Measurements from ENCODE around the gene SERPINB13.

DNA sequence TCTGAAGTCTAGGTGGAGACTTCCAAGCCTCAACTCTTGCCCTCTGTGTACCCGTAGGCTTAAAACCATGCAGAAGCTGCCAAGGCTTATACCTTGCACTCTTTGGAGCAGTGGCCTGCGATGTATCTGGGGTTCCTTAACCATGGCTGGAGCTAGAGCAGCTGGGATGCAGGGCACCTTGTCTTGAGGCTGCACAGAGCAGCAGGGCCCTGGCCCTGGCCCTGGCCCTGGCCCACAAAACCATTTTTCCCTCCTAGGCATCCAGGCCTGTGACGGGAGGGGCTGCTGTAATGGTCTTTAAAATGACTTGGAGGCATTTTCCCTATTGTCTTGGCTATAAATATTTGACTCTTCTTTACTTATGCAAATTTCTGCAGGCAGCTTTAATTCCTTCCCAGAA lies 37.7 kb downstream of the SERPINB13 start:
- TF ChIP-seq, protein P1, sequence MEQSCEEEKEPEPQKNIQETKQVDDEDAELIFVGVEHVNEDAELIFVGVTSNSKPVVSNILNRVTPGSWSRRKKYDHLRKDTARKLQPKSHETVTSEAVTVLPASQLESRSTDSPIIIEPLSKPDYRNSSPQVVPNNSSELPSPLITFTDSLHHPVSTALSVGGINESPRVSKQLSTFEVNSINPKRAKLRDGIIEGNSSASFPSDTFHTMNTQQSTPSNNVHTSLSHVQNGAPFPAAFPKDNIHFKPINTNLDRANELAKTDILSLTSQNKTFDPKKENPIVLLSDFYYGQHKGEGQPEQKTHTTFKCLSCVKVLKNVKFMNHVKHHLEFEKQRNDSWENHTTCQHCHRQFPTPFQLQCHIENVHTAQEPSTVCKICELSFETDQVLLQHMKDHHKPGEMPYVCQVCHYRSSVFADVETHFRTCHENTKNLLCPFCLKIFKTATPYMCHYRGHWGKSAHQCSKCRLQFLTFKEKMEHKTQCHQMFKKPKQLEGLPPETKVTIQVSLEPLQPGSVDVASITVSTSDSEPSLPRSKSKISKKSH (CRISPR knock-in tag; IDR thresholded peaks at IDR 0.05): no peak
- no peak for TF ChIP-seq CEBPB (tag; IDR thresholded peaks at IDR 0.05)
- TF ChIP-seq SIN3B (IDR thresholded peaks at IDR 0.05; ENCODE audit: low read depth): no peak
- TF ChIP-seq, protein P2, sequence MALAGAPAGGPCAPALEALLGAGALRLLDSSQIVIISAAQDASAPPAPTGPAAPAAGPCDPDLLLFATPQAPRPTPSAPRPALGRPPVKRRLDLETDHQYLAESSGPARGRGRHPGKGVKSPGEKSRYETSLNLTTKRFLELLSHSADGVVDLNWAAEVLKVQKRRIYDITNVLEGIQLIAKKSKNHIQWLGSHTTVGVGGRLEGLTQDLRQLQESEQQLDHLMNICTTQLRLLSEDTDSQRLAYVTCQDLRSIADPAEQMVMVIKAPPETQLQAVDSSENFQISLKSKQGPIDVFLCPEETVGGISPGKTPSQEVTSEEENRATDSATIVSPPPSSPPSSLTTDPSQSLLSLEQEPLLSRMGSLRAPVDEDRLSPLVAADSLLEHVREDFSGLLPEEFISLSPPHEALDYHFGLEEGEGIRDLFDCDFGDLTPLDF (CRISPR knock-in tag; IDR thresholded peaks at IDR 0.05): no peak
- TF ChIP-seq FOXA1 (IDR thresholded peaks at IDR 0.05; ENCODE audit: borderline replicate concordance): no peak

Measured in K562 (cell line).